ENCODE data around the gene UNKL. TPM values are rescaled to one million over a fixed set of nuclear protein-coding genes. Genes with fewer than 3 reads are reported as not detected.

The UNKL gene
- total and polyA plus RNA-seq, 2 of the 8 experiments (the other 6 are each of a cell fraction or from before 2014, with no cell fraction given) = 25.1 to 31.8 TPM

- TF ChIP-seq USF2 (IDR thresholded peaks at IDR 0.05; ENCODE audit: low read length) (no peak), EZH2 (IDR thresholded peaks at IDR 0.05; ENCODE audit: low read depth, low read length, severe bottlenecking) (no peak), MAFK (IDR thresholded peaks at IDR 0.05; ENCODE audit: low read depth, low read length) (no peak), TEAD4 (IDR thresholded peaks at IDR 0.05; ENCODE audit: low read depth, low read length) (no peak), KDM5A (IDR thresholded peaks at IDR 0.05; ENCODE audit: low read length) (no peak), CBX8 (IDR thresholded peaks at IDR 0.05; ENCODE audit: borderline replicate concordance, low read depth, low read length) (no peak), POLR2AphosphoS5 (IDR thresholded peaks at IDR 0.05; ENCODE audit: low read depth, low read length) (no peak)
Measured at GRCh38 chr16:1445518-1446203, 31.2 kb upstream of the UNKL start (continued).
